ENCODE measurements around the gene HDAC8.
"Not testable (repeated sequence)": the region's sequence is repeated elsewhere in the genome, so short reads cannot be mapped to it uniquely, and the experiment has no call there.

Gene HDAC8

DNA sequence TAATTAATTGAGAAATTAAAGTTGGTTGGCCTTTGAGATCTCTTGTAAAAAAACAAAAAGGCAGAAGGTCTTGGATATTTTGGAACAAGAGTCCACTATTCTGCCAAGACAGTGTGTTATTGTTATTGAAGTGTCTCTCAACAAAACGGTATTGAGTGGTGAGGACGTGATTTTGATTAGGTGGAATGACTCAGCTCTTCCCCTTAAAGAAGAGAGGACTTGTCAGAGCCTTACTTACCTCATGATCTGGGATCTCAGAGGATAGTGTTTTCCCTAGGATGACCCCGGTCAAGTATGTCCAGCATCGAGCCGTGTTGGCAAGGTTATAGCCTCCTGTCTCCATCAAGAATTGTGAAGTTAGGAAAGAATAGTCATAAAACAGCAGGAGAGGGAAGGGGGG is 110.9 kb downstream of the HDAC8 start:
- DNase-seq (ENCODE audit: low read depth in 2 of 2) = no peak

DNA sequence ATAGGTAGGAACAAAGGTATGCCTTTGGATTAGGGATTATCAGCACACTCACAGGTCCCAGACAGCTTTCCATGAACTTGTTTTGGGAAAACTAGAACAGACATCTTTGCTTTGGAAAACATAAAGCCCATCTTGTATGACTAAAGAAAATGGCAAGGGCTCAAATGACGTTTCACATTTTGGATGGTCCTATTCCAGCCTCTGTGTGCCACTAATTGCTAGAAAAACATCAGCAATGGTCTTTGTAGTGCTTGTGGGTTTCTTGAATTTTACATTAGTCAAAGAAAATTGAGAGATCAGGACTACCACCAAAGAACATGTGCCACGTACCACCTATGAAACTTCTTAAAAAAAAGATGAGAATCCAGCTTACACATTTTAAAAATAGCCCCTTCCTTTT is 111.4 kb downstream of the HDAC8 start:
- DNase-seq (ENCODE audit: low read depth in 2 of 2) = no peak

DNA sequence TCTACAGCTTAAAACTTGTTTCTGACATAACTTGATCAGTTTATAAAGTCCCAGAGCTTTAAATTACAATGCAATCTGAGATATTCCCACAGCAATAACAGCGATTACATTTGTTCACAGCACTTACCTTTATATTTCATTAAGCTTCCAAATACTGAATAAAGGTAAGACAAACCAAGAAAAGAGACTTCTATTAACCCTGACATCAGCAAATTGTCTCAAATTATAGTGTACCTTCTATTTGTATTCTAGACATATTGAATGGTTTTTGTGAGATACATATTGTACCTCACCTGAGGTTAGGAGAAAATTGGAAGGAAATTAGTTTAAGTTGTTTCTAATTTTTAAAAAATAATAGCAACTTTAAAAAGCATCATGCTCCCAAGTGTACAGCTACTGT is 111.9 kb downstream of the HDAC8 start:
- no peak for DNase-seq (ENCODE audit: low read depth in 2 of 2)

DNA sequence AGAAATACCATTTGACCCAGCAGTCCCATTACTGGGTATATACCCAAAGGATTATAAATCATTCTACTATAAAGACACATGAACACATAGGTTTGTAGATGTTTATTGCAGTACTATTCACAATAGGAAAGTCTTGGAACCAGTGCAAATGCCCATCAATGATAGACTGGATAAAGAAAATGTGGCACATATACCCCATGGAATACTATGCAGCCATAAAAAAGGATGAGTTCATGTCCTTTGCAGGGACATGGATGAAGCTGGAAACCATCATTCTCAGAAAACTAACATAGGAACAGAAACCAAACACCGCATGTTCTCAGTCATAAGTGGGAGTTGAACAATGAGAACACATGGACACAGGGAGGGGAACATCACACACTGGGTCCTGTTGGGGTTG is 123.6 kb downstream of the HDAC8 start:
- DNase-seq (ENCODE audit: low read depth in 2 of 2) = not testable (repeated sequence)

DNA sequence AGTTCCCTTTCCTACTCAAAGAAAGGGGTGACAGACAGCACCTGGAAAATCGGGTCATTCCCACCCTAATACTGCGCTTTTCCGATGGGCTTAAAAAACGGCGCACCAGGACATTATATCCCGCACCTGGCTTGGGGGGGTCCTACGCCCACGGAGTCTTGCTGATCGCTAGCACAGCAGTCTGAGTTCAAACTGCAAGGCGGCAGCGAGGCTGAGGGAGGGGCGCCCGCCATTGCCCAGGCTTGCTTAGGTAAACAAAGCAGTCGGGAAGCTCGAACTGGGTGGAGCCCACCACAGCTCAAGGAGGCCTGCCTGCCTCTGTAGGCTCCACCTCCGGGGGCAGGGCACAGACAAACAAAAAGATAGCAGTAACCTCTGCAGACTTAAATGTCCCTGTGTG is 131.9 kb downstream of the HDAC8 start:
- not testable (repeated sequence) for DNase-seq (ENCODE audit: low read depth in 2 of 2)

DNA sequence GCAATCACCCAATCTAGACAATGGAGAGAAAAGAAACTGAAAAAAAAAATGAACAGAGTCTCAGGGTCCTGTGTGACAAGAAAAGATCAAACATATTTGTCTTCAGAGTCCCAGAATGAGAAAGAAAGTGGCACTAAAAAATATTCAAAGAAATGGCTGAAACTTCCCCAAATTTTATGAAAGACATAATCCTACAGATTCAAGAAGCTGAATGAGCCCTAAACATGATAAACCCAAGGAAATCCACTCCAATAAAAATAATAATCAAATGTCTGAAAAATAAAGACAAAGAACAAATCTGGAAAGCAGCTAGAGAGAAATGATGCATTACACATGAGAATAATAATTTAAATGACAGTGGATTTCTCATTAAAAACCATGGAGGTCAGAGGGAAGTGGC is 136.6 kb downstream of the HDAC8 start:
- DNase-seq (ENCODE audit: low read depth in 2 of 2) = no peak

DNA sequence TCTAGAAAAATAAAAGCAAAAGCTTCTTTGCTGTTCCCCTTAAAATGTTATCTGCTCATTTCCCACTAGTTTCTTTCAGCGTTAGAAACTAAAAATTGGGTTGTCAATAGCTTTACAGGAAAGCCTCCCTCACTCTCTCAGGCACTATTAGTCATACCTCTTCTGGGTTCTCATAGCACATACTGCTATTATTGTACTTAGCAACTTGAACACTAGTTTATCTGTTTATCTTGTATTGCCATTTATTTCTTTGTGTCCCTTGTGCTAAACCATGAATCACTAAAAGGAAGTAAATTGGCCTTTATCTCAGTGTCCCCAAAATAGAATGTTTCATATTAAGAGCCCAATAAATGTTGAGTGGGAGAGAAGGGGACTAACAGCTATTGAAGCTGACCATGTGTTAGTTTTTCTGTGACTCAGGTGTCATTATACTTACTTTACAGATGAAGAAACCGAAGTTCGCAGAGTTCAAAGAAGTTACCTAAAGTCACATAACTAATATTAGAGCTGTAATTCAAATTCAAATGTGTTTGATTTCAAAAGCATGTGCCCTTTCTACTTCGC is 142.2 kb downstream of the HDAC8 start:
- no peak for DNase-seq (ENCODE audit: low read depth in 2 of 2)

DNA sequence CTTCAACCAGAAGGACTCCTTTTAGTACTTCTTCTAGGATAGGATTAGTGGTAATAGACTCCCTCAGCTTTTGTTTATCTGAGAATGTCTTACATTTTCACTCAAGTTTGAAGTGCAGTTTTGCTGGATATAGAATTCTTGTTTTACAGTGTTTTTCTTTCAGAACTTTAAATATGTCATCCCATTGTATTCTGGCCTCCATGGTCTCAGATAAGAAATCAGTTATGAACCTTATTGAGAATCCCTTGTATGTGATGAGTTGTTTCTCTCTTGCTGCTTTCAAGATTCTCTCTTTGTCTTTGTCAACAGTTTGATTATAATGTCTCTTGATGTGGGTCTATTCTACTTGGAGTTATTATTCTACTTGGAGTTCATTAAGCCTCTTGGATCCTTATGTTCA is 150.8 kb downstream of the HDAC8 start:
- DNase-seq (ENCODE audit: low read depth in 2 of 2) = no peak

DNA sequence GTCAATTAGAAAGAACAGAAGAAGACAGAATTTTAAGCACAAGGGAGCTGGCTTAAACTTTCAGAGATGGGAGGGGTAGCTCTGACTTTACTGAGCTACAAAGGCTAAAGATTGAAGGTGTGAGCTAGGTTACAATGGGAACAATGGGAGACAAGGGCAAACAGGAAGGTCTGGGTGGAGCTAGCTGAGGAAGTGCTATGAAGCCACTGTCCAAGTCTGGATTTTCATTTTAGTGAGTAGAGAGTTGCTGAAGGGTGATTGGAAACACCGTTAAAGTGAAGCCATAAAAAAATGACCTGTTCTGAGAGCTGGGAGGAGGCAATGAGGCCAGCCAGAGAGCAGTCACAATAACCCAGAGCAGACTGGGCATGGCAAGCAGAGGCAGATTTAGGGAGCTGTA is 162.7 kb downstream of the HDAC8 start:
- no peak for DNase-seq (ENCODE audit: low read depth in 2 of 2)

DNA sequence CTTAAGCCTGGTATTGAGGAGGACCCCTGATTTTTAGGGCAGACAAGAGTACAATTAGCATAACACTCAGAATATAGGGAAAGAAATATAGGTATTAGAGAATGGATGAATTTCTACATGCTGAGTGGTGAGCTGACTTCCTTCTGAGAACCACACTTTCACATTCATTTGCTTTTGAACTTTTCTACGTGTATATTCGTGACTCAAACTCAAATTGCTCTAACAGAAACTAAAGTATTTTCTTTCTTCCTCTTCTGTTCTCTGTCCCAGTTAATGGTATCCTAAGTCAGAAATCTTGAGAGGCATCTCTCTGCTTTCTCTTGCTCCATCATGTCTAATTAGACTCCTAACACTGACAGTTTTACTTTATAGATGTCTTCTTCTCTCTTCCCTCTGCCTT is 163.8 kb downstream of the HDAC8 start:
- no peak for DNase-seq (ENCODE audit: low read depth in 2 of 2)

DNA sequence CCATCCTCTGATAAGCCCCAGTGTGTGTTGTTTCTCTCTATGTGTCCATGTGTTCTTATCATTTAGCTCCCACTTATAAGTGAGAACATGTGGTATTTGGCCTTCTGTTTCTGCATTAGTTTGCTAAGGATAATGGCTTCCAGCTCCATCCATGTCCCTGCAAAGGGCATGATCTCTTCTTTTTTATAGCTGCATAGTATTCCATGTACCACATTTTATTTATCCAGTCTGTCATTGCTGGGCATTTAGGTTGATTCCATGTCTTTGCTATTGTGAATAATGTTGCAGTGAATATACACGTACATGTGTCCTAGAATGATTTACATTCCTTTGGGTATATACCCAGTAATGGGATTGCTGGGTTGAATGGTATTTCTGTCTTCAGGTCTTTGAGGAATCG is 167.5 kb downstream of the HDAC8 start:
- not testable (repeated sequence) for DNase-seq (ENCODE audit: low read depth in 2 of 2)

DNA sequence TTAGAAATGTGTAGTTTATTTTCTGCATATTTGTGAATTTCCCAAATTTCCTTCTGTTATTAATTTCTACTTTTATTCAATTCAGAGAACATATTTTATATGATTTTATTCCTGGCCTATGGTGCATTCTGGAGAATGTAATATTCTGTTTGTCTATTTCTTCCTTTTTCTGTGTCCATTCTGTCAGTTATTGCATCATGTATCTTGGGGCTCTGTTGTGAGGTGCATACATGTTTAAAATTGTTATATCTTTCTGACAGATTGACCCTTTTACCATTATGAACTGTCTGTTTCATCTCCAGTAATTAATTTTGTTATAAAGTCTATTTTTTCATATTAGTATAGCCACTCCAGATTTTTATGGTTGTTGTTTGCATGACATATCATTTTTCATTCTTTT is 170.0 kb downstream of the HDAC8 start:
- DNase-seq (ENCODE audit: low read depth in 2 of 2) = no peak

DNA sequence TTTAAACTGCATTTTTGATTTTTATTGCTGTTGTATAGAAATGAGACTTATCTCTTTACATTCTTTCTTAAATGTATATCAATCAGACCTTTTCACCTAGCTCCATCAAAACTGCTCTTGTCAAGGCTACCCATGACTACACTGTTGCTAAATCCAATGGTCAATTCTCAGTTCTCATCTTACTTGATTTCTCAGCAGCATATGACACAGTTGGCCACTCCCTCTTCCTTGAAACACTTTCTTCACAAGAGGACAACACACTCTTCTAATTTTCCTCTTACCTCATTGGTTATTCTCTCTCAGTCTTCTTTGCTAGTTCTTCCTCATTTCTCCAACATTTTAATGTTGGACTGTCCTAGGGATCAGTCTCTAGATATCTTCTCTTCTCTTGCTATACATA is 172.8 kb downstream of the HDAC8 start:
- no peak for DNase-seq (ENCODE audit: low read depth in 2 of 2)

DNA sequence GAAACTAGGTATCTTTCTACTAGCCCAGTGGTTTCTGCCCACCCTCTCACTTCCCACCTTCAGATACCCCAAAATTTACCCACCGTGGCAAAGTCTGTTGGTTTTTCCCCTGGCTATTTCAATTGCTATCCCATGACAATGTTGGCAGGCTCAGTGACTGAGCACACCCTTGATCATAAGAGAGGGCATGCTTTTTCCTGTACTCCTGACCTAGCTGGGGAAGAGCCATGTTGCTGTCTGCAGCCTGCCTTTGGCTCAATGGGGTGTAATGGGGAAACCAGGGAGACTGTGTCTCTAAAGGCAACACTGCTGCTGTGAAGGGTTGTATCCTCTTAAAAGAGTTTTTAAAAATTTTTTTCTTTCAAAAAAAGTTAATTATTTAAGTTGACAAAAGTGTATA is 176.5 kb downstream of the HDAC8 start:
- DNase-seq (ENCODE audit: low read depth in 2 of 2) = no peak

DNA sequence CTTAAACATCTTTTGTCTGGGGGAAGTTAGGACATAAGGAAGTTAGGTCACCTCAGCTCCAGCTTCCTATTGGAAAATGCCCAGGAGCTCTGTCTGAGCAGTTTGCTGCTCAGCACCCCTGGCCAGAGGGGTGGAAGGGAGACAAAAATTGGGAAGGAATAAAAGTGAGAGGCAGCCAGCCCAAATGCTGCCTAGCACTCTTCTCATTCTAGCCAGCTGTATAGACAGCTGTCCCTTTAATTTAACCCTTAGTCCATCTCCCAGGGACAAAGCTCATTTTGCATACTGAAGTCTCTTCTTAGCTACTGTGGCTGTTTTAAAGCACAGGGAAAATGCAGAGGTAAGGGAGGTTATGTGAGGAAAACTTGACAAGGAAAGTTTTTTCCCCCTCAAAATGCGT is 177.4 kb downstream of the HDAC8 start:
- DNase-seq (ENCODE audit: low read depth in 2 of 2) = no peak

DNA sequence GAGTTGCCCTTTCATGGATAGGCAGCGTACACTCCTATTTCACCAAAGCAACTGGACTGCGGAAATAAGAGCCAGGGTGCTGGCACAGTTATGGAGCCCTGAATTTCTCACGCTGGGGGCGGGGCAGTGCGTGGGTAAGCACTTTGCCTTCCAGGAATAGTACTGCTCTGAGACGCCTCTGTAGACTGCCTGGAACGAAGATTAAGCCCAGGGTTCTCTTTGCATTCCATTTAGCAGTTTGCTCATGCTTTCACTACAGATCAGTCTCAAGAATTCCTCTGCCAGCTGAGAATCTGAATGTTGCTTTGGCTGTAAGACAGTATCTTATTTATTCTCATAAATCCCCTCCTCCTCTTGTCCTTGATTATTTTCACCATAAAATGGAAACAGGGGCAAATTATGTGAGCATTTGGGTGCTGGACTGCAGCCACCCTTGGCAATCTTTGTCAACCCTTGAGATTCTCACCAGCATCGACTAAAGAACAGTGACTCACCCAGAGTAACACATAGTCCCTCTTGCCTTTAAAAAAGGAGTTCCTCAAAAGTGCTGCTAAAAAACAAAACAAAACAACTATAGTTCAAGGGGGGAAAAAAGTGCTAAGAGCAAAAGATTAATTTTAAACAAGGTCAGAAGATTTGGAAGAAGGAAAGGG is 178.0 kb downstream of the HDAC8 start:
- DNase-seq (ENCODE audit: low read depth in 2 of 2) = no peak

DNA sequence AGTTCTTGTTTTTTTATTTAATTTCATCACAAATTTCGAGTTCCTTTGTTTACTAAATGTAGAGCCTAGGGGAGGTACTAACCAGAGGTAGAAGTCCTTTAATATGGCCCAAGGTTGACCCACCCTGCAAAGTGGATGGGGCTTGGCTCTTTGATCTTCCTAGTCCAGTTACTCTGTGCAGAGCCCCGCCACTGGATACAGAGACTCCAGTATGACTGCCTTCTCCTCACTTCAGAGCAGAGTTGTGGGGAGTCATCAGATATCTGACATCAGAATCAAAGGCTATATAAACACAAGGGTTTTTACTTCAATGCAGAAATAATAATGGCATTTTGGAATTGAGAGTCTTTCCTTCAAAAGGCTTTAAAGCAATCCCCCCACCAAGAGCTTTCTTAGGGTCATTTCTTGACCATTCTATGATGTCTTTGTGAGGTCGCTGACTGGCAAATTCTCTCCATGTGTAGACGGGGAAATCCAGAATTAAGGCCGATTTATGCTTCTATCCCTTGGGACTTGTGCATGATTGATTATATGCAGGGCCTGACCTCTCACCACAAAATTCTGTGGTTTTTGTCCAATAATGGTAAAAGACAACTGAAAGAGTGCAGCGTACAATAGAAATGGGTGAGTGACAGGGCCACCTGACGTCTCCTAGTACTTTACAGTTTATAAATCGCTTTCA is 178.7 kb downstream of the HDAC8 start:
- no peak for DNase-seq (ENCODE audit: low read depth in 2 of 2)

DNA sequence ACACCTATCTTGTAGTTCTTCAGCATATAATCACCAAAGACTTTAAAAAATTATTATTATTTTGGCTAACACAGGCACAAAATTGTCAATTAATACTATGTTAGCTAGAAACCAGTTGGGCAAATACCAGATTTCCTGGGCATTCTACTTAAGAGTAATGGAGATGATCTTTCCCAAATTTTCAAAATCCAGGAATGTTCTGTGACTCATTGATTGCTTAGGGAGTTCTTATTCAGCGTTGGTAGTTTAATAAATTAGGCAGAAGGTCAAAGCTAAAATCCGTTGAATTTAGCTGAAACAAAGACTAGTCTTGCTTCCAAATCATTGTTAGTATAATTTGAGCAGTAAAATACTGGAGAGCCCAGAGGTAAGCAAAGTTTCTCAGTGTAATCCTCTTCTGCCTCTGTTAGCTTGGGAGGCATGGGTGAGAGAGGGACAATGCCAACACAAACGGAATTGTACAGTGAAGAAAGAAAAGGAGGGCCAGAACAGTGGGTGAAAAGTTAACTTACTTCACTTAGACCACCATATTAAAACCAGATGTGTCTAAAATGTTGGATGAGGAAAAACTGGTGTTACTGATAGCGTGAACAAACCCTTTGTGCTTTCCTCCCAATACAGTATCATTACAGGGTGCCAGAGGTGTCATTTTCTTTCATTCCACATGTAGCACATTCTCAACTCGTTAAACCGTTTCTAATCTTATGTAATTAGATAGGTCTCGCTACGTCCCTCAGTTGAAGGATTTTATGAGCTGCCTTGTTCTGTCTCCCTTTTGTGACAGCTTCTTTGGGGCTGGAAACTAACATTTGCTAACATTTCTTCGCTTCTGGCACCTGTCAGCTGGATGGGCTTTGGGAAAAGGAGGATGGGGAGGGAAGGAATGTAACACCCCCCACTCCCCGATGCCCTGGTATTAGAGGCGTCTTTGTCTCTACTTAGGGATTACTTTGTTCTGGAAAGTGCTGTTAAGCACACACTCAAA is 179.5 kb downstream of the HDAC8 start:
- DNase-seq (ENCODE audit: low read depth in 2 of 2) = no peak

DNA sequence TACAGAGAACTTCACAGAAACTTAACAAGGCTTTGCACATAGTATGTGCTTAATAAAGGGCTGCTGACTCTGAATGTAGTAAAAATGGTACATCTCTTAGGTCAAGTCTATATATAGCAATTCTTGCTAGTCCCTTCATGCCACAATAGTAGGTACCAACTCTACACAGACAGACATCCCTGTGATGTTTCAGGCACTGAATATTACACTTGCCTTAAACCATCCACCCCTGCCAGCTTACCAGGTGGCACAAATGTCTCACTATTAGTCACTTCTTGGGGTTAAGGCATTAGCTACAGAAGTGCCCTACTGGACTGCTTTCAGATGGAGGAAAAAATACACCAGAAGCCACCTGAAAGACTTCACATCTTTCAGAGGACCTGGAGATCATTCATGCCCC is 180.6 kb downstream of the HDAC8 start:
- DNase-seq (ENCODE audit: low read depth in 2 of 2) = no peak

DNA sequence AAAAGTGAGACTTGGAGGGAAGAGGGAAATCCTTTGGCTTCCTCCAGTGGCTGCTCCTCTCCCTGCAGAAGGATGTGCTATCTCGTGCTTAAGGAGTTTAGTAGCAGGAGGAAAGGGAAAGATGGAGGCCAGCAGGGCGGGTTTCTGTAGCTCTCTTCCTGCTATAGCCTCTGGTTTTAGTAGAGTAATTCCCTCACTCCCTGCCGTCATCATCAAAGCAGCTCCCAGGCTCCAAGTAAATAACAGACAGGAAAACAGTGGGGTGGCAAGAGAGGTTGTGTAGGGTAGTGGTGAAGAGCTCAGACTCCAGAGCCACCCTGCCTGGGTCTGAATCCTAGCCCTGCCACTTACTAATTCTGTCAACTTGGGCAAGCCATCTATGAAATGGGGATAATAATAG is 185.4 kb downstream of the HDAC8 start:
- no peak for DNase-seq (ENCODE audit: low read depth in 2 of 2)

DNA sequence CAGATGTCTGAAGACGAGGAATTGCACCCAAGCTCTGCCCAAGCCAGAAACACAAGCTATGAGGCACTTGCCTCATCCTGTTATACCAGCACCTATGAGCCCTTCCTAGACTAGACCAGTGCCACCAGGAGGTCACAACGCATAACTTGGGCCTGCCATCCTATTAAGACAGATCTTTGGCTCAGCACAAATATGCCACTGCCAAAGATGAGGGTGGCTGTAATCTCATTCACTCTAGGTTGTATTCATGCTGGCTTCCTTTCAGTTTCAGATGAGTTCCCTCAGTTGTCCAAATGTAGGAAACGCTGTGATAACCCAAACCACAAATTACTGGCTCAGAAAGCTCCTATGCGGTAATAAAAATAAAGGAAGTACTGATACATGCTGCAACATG is 190.4 kb downstream of the HDAC8 start:
- DNase-seq (ENCODE audit: low read depth in 2 of 2) = no peak

DNA sequence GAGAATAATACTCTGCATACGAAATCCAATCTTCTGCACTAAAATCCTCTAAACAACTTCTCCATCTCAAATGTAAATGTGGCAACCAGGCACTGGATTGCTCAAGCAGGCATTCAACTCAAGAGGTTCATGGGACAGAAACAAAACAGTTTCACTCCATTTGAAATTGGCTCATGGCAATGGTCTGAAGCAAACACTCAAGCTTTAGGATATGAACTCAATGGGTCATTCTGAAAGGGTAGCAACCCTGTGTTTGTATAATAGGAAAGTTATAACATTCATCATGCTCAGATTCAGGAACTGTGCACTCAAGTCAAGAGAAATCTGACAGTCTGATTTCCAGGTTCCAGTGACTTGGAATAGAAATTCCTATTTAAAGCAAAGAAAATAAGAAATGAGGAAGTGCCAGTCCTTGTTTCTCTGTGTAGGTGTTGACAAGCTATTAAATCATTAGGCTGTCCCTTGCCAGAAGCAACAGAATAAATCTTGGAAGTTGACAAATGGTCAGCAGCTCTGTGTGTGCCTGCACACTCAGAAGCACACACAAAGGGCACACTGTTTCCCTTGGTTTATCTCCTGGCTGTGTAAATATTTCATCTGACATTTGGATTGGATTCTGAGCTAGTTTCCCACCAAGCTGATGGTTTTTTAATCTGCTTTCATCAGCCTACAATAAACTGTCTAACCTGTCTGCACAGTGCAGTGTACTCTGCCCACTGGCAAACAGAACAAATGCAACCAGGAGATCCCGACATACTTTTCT is 191.0 kb downstream of the HDAC8 start:
- DNase-seq (ENCODE audit: low read depth in 2 of 2) = no peak

Data from stimulated activated CD4-positive, alpha-beta T cell treated with anti-CD3 and anti-CD28 coated beads, Interleukin-12 subunit alpha, Interleukin-12 subunit beta, amount 100 ng/mL, for 24 hours (primary cell).